Activated CD8-positive, alpha-beta memory T cell treated with anti-CD3 and anti-CD28 coated beads for 36 hours (primary cell): ENCODE data around the gene HHAT. TPM values are rescaled to one million over a fixed set of nuclear protein-coding genes. Genes with fewer than 3 reads are reported as not detected.

Source experiments
- CTCF ChIA-PET: fragments of 350-600 bp; sonication (Branson Sonifier 250); formaldehyde crosslinking; loops from one replicate; lab custom pipeline; 2021; ENCODE audit warnings: antibody characterized with exemption; lab: Charles Lee
- POLR2A ChIA-PET: fragments of 350-600 bp; sonication (Branson Sonifier 250); formaldehyde crosslinking; loops from one replicate; lab custom pipeline; 2021; ENCODE audit warnings: antibody characterized with exemption; lab: Charles Lee
- total RNA-seq, 2 experiments: library from RNA; stranded (reverse); gene quantifications; one replicate each; pipeline ENCODE4 v1.2.3, GENCODE V29; 2021

Gene HHAT
- total RNA-seq, 2 experiments from 2014 or later, result 0.82 to 1.5 TPM

- ChIA-PET POLR2A (no interaction called here), CTCF (no interaction called here)
Measured at GRCh38 chr1:210541680-210542358, 213.1 kb downstream of the HHAT start.

- ChIA-PET CTCF (no interaction called here), POLR2A (no interaction called here)
Measured at GRCh38 chr1:210551899-210552298, 223.2 kb downstream of the HHAT start.

- POLR2A ChIA-PET, result no interaction called here
Measured at GRCh38 chr1:210553711-210554110, 225.0 kb downstream of the HHAT start.

GRCh38 chr1:210554382-210554781, 225.7 kb downstream of the HHAT start:
- ChIA-PET CTCF (no interaction called here), POLR2A (no interaction called here)

More at GRCh38 chr1:210553711-210554110, 225.0 kb downstream of the HHAT start:
- CTCF ChIA-PET, result no interaction called here

- ChIA-PET POLR2A (no interaction called here), CTCF (no interaction called here)
Measured at GRCh38 chr1:210556475-210556874, 227.8 kb downstream of the HHAT start.

GRCh38 chr1:210557426-210558077, 228.8 kb downstream of the HHAT start:
- CTCF ChIA-PET, result no interaction called here
- POLR2A ChIA-PET, result no interaction called here

- ChIA-PET POLR2A (no interaction called here), CTCF (no interaction called here)
Measured at GRCh38 chr1:210558302-210558701, 229.6 kb downstream of the HHAT start.

GRCh38 chr1:210565306-210565705, 236.6 kb downstream of the HHAT start:
- ChIA-PET CTCF (no interaction called here), POLR2A (no interaction called here)

GRCh38 chr1:210568631-210569030, 239.9 kb downstream of the HHAT start:
- ChIA-PET CTCF (no interaction called here), POLR2A (no interaction called here)

- CTCF ChIA-PET, result no interaction called here
- POLR2A ChIA-PET, result no interaction called here
Measured at GRCh38 chr1:210570116-210570515, 241.4 kb downstream of the HHAT start.

GRCh38 chr1:210571356-210572284, 242.9 kb downstream of the HHAT start:
- CTCF ChIA-PET, result interaction anchor here (0.9 kb wide), 1 partner anchor 13 kb away, joined by 3 read pairs; no protein-coding TSS in a partner anchor
- POLR2A ChIA-PET, result no interaction called here

GRCh38 chr1:210573141-210573540, 244.4 kb downstream of the HHAT start:
- POLR2A ChIA-PET, result no interaction called here
- CTCF ChIA-PET, result no interaction called here

- POLR2A ChIA-PET, result no interaction called here
- CTCF ChIA-PET, result interaction anchor here (3.0 kb wide), 1 partner anchor 552 kb away, joined by 10 read pairs; the partner anchor contains the start of gene KCNH1
Measured at GRCh38 chr1:210582205-210582970, 253.7 kb downstream of the HHAT start.

- ChIA-PET POLR2A (no interaction called here), CTCF (interaction anchor here (0.7 to 1.0 kb wide), 3 partner anchors 14 to 550 kb away, joined by 3 read pairs; partner anchors contain the start of gene KCNH1)
Measured at GRCh38 chr1:210584439-210585113, 255.9 kb downstream of the HHAT start.

- POLR2A ChIA-PET, result no interaction called here
Measured at GRCh38 chr1:210586771-210587170, 258.1 kb downstream of the HHAT start.

GRCh38 chr1:210587566-210587965, 258.9 kb downstream of the HHAT start:
- ChIA-PET CTCF (no interaction called here), POLR2A (no interaction called here)

More at GRCh38 chr1:210586771-210587170, 258.1 kb downstream of the HHAT start:
- CTCF ChIA-PET, result no interaction called here

GRCh38 chr1:210588357-210588756, 259.7 kb downstream of the HHAT start:
- ChIA-PET CTCF (no interaction called here), POLR2A (no interaction called here)

- ChIA-PET CTCF (interaction anchor here (0.7 kb wide), 1 partner anchor 545 kb away, joined by 3 read pairs; the partner anchor contains the start of gene KCNH1), POLR2A (no interaction called here)
Measured at GRCh38 chr1:210588946-210589345, 260.2 kb downstream of the HHAT start.

GRCh38 chr1:210591214-210591613, 262.5 kb downstream of the HHAT start:
- ChIA-PET POLR2A (no interaction called here), CTCF (no interaction called here)
